ENCODE results near the gene PXMP4.

The PXMP4 gene

DNA sequence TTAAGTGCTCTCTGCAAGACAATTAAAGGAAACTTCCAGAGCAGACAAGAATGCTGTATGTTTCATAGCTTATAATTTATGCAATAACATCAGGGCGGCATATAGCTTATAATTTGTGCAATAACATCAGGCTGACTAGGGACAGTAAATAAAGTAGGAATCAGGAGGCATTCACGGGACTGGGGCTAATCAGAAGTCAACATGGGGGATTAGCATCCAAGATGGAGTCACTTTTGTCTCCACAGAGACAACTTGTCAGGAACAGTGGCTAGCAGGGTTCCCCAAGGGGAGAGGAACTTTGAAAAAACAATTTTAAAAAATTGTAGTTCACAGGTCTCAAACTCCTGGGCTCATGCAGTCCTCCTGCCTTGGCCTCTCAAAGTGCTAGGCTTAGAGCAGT lies 8.4 kb upstream of the PXMP4 start:
- no peaks in the 10 kb centered on the region for H3K9me3 Mint-ChIP-seq
- no peaks in the 10 kb centered on the region for H3K27me3 Mint-ChIP-seq
- no peak overlapping the region for H3K27ac Mint-ChIP-seq (ENCODE audit: low read depth)
- no peak overlapping the region for H3K4me3 Mint-ChIP-seq
- H3K36me3 Mint-ChIP-seq (ENCODE audit: insufficient read depth), result peaks cover 3% of the 10 kb centered on the region
- H3K4me1 Mint-ChIP-seq, result peaks cover 17% of the 10 kb centered on the region
- no peak for ATAC-seq (replicated peaks; ENCODE audit: extremely low read depth, poor library complexity, severe bottlenecking)
- no peak for DNase-seq (ENCODE audit: low spot score in 2 of 2)

DNA sequence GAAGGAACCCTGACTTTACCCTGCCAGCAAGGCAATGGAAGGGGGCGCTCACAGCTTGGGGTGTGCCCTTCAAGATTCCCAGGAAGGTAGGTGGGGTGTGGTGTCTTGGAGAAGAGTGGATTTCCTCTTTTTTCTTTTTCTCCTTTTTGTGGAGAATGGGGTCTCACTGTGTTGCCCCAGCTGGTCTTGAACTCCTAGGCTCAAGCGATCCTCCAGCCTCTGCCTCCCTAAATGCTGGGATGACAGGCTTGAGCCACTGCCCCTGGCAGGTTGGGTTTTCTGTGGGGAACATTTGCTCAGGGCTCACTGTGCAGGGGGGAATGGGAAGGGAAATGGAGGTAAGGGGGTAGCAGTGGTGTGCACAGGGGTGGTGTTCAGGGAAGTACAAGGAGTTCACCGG lies 7.7 kb upstream of the PXMP4 start:
- no peak for DNase-seq (ENCODE audit: low spot score in 2 of 2)
- no peak overlapping the region for H3K27ac Mint-ChIP-seq (ENCODE audit: low read depth)
- H3K36me3 Mint-ChIP-seq (ENCODE audit: insufficient read depth), result peaks cover 3% of the 10 kb centered on the region
- peaks cover 14% of the 10 kb centered on the region for H3K4me1 Mint-ChIP-seq
- H3K9me3 Mint-ChIP-seq, result no peaks in the 10 kb centered on the region
- no peak overlapping the region for H3K4me3 Mint-ChIP-seq
- no peaks in the 10 kb centered on the region for H3K27me3 Mint-ChIP-seq
- ATAC-seq (replicated peaks; ENCODE audit: extremely low read depth, poor library complexity, severe bottlenecking), result no peak

DNA sequence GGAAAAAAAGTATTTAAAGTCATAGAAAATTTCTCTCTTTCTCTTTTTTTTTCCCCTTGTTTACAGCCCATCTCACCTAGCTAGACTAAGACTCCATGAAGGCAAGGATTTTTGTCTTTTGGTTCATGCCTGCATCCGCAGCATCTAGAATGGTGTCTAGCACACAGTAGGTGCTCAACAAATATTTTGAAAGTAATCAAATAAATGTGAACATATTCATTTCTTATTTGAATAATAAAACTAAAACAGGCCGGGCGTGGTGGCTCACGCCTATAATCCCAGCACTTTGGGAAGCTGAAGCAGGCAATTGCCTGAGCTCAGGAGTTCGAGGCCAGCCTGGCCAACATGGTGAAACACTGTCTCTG lies 7.0 kb upstream of the PXMP4 start:
- DNase-seq (ENCODE audit: low spot score in 2 of 2), result no peak
- ATAC-seq (replicated peaks; ENCODE audit: extremely low read depth, poor library complexity, severe bottlenecking), result no peak
- no peaks in the 10 kb centered on the region for H3K27me3 Mint-ChIP-seq
- no peaks in the 10 kb centered on the region for H3K9me3 Mint-ChIP-seq
- H3K4me3 Mint-ChIP-seq, result no peak overlapping the region
- peaks cover 3% of the 10 kb centered on the region for H3K36me3 Mint-ChIP-seq (ENCODE audit: insufficient read depth)
- no peak overlapping the region for H3K27ac Mint-ChIP-seq (ENCODE audit: low read depth)
- H3K4me1 Mint-ChIP-seq, result peaks cover 10% of the 10 kb centered on the region

DNA sequence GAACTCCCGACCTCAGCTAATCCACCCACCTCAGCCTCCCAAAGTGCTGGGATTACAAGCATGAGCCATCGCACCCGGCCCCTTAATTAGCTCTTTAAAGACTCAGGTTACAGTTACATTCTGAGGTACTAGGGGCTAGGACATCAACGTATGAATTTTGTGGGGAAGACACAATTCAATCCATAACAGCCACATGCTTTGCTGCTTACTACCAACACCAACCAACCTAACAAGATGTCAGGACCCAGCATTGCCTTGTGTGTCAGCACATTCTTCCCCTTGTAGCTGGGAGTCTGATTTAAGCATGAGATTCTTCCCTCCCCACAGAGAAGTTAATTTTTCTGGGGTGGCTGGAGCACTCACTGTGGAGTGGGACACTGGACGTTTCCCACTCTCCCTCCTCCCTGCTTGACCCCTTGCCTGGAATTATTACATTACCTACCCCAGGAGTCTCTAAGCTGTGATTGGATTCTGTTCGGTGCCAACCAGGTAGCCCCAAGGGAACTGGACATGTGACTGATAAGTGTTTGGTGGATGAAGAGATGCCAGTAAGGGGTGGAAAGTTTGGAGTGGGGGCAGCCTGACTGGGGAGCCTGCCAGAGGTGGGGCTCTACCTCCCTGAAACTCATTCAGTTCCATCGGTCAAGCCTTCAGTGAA lies 5.6 kb upstream of the PXMP4 start:
- DNase-seq (ENCODE audit: low spot score in 2 of 2) (no peak), ATAC-seq (replicated peaks; ENCODE audit: extremely low read depth, poor library complexity, severe bottlenecking) (no peak)
- Mint-ChIP-seq H3K36me3 (ENCODE audit: insufficient read depth) (no peaks in the 10 kb centered on the region), H3K4me3 (no peak overlapping the region), H3K9me3 (no peaks in the 10 kb centered on the region), H3K27ac (ENCODE audit: low read depth) (no peak overlapping the region), H3K27me3 (no peaks in the 10 kb centered on the region), H3K4me1 (peaks cover under 1% of the 10 kb centered on the region)

DNA sequence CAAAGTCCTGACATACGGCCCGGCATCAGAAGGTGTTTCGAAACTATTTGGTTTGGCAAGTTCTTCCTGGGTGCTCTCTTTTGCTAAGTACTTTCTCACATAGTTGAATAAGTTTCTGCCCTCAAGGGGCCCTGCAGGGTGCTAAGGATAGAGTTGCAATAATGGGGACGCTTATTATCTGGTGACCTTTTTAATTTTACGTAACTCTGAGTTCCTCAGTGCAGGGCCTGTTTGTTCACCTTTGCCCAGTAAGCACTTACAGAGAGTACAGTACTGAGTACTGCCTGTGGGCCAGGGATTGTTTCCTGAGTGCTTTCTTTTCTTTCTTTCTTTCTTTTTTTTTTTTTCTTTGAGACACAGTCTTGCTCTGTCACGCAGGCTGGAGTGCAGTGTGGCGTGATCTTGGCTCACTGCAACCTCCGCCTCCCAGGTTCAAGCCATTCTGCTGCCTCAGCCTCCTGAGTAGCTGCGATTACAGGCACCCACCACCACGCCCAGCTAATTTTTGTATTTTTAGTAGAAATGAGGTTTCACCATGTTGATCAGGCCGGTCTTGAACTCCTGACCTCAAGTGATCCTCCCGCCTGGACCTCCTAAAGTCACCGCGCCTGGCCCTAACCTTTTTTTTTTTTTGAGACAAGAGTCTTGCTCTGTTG lies 4.5 kb upstream of the PXMP4 start:
- Mint-ChIP-seq H3K36me3 (ENCODE audit: insufficient read depth) (peaks cover 4% of the 10 kb centered on the region), H3K4me3 (no peak overlapping the region), H3K27me3 (no peaks in the 10 kb centered on the region), H3K4me1 (peaks cover 7% of the 10 kb centered on the region), H3K9me3 (peaks cover 5% of the 10 kb centered on the region), H3K27ac (ENCODE audit: low read depth) (no peak overlapping the region)
- DNase-seq (ENCODE audit: low spot score in 2 of 2) (no peak), ATAC-seq (replicated peaks; ENCODE audit: extremely low read depth, poor library complexity, severe bottlenecking) (no peak)

DNA sequence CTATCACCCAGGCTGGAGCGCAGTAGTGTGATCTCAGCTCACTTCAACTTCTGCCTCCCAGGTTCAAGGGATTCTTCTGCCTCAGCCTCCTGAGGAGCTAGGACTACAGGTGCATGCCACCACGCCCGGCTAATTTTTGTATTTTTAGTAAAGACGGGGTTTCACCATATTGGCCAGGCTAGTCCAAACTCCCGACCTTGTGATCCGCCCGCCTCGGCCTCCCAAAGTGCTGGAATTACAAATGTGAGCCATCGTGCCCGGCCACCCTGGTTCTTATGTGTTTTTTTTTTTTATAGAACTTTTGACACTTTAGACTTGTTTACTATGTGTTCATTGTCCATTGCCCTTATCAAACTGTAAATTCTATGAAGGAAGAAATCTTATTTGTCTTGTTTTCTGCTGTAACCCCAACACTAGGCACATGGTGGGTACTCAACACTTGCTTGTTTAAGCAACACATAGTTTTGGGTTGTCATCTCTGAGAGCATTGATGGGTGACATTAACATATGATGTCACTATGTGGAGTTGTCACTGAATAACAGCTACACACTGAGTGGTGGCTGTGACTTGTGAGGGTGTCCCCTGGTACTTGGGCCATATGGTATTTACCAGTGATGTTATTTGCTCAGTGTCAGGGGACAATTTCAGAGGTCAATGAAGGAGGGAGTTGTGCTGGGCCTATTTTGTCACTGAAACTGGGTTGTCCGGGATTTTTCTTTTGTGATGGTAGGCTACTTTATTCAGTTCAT lies 1.5 kb upstream of the PXMP4 start:
- Mint-ChIP-seq H3K36me3 (ENCODE audit: insufficient read depth) (peaks cover 7% of the 10 kb centered on the region), H3K4me1 (peaks cover 17% of the 10 kb centered on the region), H3K27me3 (no peaks in the 10 kb centered on the region), H3K4me3 (peak overlapping the region; percentile 74), H3K27ac (ENCODE audit: low read depth) (no peak overlapping the region), H3K9me3 (peaks cover 5% of the 10 kb centered on the region)
- DNase-seq (ENCODE audit: low spot score in 2 of 2) (no peak), ATAC-seq (replicated peaks; ENCODE audit: extremely low read depth, poor library complexity, severe bottlenecking) (no peak)

DNA sequence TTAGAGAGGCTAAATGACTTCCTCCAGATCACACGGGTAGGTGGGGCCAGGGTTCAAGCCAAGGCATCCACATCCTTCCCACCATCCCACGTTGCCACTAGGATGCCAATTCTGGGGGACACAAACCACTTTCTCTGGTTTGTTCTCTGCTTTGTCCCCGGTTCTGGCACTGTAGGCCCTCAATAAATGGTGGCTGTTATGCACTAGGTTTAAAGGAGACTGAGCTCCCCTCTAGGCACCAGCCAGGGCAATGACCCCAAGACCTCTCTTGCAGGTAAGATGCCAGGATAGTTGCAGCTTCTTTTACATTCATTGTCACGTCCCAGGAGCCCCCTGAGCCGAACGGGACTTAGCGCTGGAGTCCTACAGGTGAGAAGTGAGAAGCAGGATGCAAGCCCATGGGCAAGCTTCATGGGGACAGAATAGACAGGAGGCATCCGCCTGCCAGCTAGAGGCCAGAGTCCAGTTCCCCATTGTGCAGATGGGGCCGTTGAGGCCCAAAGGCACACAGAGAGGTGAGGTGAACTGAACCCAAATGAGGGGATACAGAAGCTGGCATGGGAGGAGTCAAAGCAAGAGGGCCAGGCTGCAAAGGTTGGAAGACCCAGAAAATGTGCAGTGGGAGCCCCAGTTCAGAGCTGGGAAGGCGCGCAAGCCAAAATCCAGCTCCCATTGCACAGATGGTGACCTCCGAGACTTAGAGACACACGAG lies 677 bp downstream of the PXMP4 start:
- H3K27me3 Mint-ChIP-seq, result no peaks in the 10 kb centered on the region
- H3K4me1 Mint-ChIP-seq, result peaks cover 25% of the 10 kb centered on the region
- peak overlapping the region; percentile 74 for H3K4me3 Mint-ChIP-seq
- DNase-seq (ENCODE audit: low spot score in 2 of 2), result no peak
- peak overlapping the region; percentile 24 for H3K27ac Mint-ChIP-seq (ENCODE audit: low read depth)
- no peak for ATAC-seq (replicated peaks; ENCODE audit: extremely low read depth, poor library complexity, severe bottlenecking)
- H3K9me3 Mint-ChIP-seq, result peaks cover 5% of the 10 kb centered on the region
- peaks cover 12% of the 10 kb centered on the region for H3K36me3 Mint-ChIP-seq (ENCODE audit: insufficient read depth)

DNA sequence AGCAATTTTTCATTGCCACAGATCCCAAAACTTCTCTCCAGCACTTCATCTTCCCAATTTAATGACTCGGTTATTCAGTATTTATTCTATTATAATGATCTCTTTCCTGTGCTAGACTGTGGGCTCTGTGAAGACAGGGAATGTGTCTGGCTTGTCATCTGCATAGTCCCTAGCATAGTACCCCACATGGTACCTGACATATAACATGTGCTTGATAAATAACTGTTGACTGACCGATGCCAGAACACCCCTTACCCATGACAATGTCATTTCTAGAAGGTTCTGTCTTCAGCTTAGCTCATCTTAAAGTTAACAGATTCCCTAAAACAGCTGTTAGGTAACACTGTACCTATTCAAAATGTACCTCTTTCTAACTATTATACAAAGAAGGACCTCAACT lies 3.6 kb downstream of the PXMP4 start:
- Mint-ChIP-seq H3K4me1 (peaks cover 32% of the 10 kb centered on the region), H3K36me3 (ENCODE audit: insufficient read depth) (peaks cover 31% of the 10 kb centered on the region)

DNA sequence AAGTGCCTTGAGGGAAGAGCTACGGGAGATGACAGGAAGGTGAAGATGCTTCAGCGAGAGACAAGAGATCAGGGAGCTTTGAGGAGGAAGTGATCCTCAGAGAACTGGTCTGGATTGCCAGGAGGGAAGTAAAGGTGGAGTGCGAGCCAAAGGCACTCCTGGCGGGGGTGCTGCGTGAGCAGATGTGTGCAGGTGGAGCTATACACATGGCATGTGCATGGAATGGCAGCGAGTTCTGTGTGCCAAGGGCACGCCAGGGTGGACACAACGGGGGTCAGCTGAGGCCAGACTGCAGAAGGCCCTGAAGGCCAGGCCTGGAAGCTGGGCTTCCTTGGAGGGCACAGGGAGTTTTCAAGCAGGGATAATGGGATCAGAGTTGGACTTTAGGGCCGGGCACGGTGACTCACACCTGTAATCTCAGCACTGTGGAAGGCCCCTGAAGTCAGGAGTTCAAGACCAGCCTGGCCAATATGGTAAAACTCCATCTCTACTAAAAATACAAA lies 6.2 kb downstream of the PXMP4 start:
- Mint-ChIP-seq H3K27ac (ENCODE audit: low read depth) (no peak overlapping the region), H3K4me1 (peaks cover 34% of the 10 kb centered on the region), H3K36me3 (ENCODE audit: insufficient read depth) (peaks cover 35% of the 10 kb centered on the region), H3K4me3 (no peak overlapping the region), H3K9me3 (no peaks in the 10 kb centered on the region), H3K27me3 (no peaks in the 10 kb centered on the region)
- no peak for DNase-seq (ENCODE audit: low spot score in 2 of 2)
- ATAC-seq (replicated peaks; ENCODE audit: extremely low read depth, poor library complexity, severe bottlenecking), result no peak

More for the DNA sequence above, 3.6 kb downstream of the PXMP4 start:
- DNase-seq (ENCODE audit: low spot score in 2 of 2) (no peak), ATAC-seq (replicated peaks; ENCODE audit: extremely low read depth, poor library complexity, severe bottlenecking) (no peak)
- no peak overlapping the region for H3K4me3 Mint-ChIP-seq
- H3K27ac Mint-ChIP-seq (ENCODE audit: low read depth), result no peak overlapping the region
- no peaks in the 10 kb centered on the region for H3K27me3 Mint-ChIP-seq
- peaks cover 5% of the 10 kb centered on the region for H3K9me3 Mint-ChIP-seq

DNA sequence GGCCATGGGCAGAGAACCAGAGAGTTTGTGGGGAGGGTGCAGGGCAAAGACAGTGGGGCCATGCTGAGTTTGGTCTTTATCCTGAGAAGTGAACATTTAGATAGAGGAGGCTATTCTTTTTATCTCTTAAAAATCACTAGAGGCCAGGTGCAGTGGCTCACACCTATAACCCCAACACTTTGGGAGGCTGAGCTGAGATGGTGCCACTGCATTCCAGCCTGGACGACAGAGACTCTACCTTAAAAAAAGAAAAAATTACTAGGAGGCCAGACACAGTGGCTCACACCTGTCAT lies 8.7 kb downstream of the PXMP4 start:
- Mint-ChIP-seq H3K4me1 (peaks cover 29% of the 10 kb centered on the region), H3K4me3 (no peak overlapping the region), H3K27ac (ENCODE audit: low read depth) (peak overlapping the region; percentile 30), H3K27me3 (no peaks in the 10 kb centered on the region), H3K36me3 (ENCODE audit: insufficient read depth) (peaks cover 40% of the 10 kb centered on the region), H3K9me3 (no peaks in the 10 kb centered on the region)
- DNase-seq (ENCODE audit: low spot score in 2 of 2), result no peak
- no peak for ATAC-seq (replicated peaks; ENCODE audit: extremely low read depth, poor library complexity, severe bottlenecking)

DNA sequence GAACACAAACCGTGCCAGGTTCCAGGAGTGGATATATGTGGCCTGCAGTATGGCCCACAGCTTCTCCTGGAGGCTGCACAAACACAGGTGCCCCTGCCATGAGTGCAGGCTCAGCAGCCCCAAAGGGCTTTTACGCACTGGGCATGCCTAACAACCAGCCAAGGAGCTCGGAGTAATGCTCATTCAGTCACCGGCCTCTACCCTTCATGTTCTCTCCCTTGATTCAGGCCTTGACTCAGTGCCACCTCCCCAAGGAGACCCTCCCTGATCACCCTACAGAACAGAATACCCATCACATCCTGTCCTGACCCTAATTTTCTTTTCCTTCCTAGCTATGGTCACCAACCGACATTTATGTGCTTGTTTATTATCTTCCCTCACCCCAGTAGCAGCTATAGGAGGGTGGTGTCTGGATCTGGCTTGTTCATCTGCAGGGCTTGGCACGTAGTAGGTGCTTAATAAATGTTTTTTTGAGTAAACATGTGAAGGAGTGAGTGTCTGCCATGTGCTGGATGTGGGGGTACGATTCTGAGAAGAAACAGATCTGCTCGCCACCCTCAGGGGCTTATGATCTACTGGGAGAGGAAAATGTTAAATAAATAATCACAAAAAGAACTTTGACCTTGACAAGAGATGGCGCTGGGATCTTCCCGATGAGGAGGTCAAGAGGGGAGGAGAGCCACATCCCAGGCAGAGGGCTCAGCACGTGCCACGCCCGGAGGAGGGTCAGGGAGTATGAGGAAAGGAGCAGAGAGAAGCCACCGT lies 9.2 kb downstream of the PXMP4 start:
- H3K27ac Mint-ChIP-seq (ENCODE audit: low read depth), result peak overlapping the region; percentile 30

DNA sequence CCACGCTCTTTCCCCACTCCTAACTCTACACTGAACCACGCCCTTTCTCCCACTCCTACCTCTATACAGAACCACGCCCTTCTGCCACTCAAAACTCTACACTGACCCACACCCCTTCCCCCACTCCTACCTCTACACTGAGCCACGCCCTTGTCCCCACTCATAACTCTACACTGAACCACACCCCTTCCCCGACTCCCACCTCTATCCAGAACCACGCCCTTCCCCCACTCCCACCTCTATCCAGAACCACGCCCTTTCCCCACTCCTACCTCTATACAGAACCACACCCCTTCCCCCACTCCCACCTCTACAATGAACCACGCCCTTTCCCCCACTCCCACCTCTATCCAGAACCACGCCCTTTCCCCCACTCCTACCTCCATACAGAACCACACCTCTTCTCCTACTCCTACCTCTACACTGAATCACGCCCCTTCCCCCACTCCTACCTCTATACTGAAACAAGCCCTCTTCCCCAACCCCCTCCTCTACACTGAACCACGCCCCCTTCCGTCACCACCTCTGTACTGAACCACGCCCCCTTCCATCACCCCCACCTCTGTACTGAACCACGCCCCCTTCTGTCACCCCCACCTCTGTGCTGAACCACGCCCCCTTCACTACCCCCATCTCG lies 10.1 kb downstream of the PXMP4 start:
- no peak for DNase-seq (ENCODE audit: low spot score in 2 of 2)
- H3K27ac Mint-ChIP-seq (ENCODE audit: low read depth), result no peak overlapping the region
- no peaks in the 10 kb centered on the region for H3K27me3 Mint-ChIP-seq
- no peaks in the 10 kb centered on the region for H3K9me3 Mint-ChIP-seq
- no peak for ATAC-seq (replicated peaks; ENCODE audit: extremely low read depth, poor library complexity, severe bottlenecking)
- H3K4me3 Mint-ChIP-seq, result no peak overlapping the region
- H3K4me1 Mint-ChIP-seq, result peaks cover 22% of the 10 kb centered on the region
- H3K36me3 Mint-ChIP-seq (ENCODE audit: insufficient read depth), result peaks cover 40% of the 10 kb centered on the region

More for the DNA sequence above, 9.2 kb downstream of the PXMP4 start:
- peaks cover 24% of the 10 kb centered on the region for H3K4me1 Mint-ChIP-seq
- H3K4me3 Mint-ChIP-seq, result no peak overlapping the region
- no peaks in the 10 kb centered on the region for H3K9me3 Mint-ChIP-seq
- ATAC-seq (replicated peaks; ENCODE audit: extremely low read depth, poor library complexity, severe bottlenecking) (no peak), DNase-seq (ENCODE audit: low spot score in 2 of 2) (no peak)
- no peaks in the 10 kb centered on the region for H3K27me3 Mint-ChIP-seq
- H3K36me3 Mint-ChIP-seq (ENCODE audit: insufficient read depth), result peaks cover 37% of the 10 kb centered on the region
